GM12875 (cell line): ENCODE measurements around the gene F2RL2.

Experiments used
- H3K4me3 ChIP-seq: one replicate; pipeline ENCODE4 v1.5.1; 2011; ENCODE audit warnings: low read depth, low read length, control low read depth
- CTCF ChIP-seq: IDR thresholded peaks from 2 replicates; pipeline ENCODE4 v1.5.1; 2011; ENCODE audit warnings: low read depth, mild to moderate bottlenecking, control low read depth, inconsistent platforms, low read length, moderate library complexity, borderline replicate concordance; ENCODE audit not compliant: insufficient read depth

Gene F2RL2

GRCh38 chr5:76642390-76643040, 19.3 kb upstream of the F2RL2 start:
- H3K4me3 ChIP-seq: no peak overlapping the region
- TF ChIP-seq CTCF: no peak

- peak; percentile 58; the same call in 1 of the 2 replicates for TF ChIP-seq CTCF
- no peak overlapping the region for H3K4me3 ChIP-seq
Observed at GRCh38 chr5:76641514-76642120, 18.4 kb upstream of the F2RL2 start.

GRCh38 chr5:76638479-76638878, 15.3 kb upstream of the F2RL2 start:
- H3K4me3 ChIP-seq: no peak overlapping the region
- TF ChIP-seq CTCF: no peak

GRCh38 chr5:76637490-76637889, 14.3 kb upstream of the F2RL2 start:
- no peak for TF ChIP-seq CTCF
- H3K4me3 ChIP-seq: no peak overlapping the region

GRCh38 chr5:76634661-76635060, 11.5 kb upstream of the F2RL2 start:
- H3K4me3 ChIP-seq: no peak overlapping the region
- no peak for TF ChIP-seq CTCF

GRCh38 chr5:76626738-76627137, 3.5 kb upstream of the F2RL2 start:
- no peak for TF ChIP-seq CTCF
- no peak overlapping the region for H3K4me3 ChIP-seq
